NCI-H1930 (cell line): Measurements from ENCODE around the gene NRG2.

ENCODE experiments used
- DNase-seq, 2 experiments: peaks; one replicate each; lab custom pipeline; 2025; lab: John Stamatoyannopoulos, UW

Gene NRG2

DNA sequence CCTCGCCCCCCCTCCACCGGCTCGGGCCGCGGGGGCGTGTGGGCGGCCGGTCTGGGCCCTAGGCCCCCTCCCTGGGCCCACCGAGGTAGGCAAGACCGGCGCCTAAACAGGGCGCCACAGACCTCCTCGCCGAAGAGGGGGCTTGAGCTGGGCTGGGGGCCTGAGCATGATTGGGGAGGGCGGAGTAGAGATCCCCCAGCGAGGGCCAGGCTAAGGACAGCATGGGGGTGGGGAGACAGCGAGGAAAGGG, 138.6 kb downstream of the NRG2 start:
- DNase-seq = no peak

DNA sequence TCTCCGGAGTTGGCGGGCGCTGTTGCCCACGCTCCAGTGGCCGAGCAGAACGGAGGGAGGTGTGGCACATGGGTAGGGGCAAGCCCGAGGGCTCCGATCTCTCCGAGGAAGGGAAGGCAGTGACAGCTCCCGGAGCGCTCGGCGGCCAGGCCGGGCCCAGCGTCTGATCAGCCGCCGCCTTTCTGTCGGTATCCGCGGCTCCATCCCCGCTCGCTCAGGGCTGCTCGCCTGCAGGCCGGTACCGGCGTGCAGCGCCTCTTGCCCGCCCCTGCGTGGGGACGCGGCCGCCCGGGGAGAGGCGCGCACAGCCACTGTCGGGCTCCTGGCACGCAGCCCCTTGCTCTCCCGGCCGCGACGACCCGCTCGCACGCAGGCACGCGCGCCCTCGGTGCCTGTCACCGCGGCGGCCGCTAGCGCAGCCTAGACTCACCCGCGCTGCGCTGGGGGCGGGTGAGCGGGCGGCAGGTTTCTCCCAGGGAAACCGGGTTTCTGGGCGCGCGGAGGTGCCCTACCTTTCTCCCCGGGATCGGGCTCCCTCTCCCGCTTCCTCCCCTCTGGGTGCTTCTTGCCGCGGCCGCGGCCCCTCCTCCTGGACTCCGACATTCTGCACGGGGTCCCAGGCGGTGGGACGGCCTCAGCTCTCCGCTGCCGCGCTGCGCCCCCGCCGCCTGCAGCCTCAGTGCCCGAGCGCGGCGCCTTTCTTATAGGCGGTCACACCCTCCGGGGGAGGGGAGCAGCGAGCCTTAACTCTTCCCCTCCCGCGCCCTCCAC, 139.1 kb downstream of the NRG2 start:
- no peak for DNase-seq

DNA sequence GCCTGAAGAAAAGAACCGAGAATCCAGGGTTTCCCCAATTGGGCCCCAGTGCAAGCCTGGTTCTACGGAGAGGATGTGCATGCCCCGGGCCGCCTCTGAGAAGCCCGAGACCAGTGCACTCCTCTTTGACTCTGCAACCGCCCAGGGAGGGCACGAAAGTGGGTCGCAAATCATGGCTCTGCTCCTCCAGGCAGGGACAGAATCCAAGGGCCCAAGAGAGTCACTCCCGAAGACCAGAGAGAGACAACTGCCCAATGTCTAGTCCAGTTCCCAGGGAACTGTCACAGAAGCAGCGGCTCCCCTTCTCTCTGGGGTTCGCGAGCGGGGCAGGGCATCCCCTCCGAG, 139.7 kb downstream of the NRG2 start:
- no peak for DNase-seq

DNA sequence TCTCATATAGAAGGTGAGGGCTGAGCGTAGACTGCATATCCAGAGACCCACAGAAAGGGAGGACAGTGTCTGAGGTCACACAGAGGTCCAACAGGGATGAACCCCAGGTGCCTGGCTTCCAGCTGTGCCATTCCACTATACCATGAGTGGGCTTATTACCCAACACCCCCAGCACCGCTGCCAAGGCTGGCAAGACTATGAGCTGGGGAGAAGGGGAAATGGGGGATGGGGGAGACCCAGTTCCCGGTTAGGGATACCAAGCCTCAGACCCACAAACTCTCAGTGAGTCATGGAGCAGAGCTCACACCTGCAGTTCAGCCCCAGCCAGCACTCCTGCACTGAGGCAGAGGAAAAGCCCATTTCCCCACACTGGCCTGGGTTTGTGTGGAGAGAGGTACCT, 141.1 kb downstream of the NRG2 start:
- DNase-seq = no peak

DNA sequence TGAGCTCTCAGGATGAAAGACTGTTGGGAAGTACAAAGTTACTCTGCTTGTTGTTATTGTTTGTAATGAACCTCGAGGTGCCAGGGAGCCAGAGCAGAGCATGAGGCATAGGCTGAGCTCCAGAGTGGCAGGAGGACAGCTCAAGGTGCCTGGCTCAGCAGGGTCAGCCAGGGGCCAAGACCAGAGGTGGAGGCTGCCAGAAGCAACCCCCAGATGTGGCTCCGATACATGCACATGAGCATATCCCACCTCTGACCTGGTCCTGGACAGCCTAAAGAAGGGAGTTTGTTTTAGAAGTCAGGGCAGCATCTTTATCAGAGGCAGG, 141.9 kb downstream of the NRG2 start:
- no peak for DNase-seq

DNA sequence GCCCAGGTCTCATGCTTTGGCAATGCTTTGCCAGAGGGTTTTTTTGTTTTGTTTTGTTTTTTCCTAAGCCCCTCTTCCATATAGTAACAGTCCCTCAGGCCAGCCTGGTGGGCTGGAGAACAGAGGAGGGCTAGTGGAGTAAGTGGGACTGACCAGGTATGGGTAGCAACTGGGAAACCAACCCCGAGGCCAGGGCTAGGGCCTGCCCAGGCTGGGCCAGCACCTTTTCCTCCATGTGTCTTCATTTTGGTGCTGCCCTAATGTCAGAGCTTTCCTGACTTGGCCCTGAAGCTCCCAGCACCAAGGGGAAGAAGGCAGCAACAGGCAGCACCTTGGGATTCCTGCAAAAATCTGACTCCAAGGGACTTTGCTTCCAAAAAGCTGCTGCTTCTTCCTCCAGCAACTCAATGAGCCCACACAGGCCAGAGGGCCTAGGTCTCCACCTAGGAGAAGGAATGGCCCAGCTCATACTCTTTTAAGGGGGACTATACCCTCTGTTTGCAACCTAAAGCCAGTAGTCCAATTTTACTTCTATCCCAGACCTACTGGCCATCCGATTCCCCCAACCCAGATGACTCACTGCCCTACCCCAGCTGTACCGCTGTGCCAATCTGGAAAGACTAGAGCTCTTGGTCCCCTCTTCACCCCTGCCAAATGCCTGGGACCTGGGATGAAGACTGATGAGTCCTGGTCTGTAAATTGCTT, 142.4 kb downstream of the NRG2 start:
- no peak for DNase-seq

DNA sequence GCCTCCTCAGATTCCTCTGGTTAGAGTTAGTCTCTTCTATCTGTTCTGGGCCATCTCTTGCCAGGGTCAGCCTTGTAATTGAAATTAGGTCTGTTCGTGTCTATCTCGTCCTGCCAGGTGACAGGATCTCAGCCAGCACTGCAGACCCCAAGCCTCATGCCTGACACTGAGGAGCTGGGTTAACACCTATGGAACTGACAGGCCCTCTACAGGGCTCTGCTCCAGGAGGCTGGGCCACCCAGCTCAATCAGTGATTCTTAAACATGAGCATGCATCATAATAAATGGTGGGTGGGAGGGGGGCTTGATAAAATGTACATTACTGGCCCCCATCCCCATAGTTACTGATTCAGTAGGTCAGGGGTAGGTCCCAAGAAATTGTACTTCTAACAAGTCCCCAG, 144.1 kb downstream of the NRG2 start:
- no peak for DNase-seq

DNA sequence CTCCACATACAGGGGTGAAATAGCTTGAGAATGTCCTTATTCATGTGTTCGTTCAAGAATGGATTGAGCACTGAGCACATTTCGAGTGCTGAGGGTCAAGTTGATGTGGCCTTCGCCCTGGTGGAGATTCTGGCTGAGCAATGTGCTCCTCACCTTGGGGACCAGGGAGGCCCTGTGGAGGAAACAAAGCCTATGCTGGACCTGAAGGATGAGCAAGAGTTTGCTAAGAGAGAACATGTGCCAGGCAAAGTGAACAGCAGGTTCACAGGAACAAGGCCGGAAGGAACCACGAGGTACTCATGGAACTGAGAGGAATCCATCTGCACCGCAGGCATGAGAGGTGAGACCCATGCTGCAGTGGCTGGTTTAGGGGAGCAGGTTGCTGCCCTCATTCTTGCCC, 145.1 kb downstream of the NRG2 start:
- no peak for DNase-seq

DNA sequence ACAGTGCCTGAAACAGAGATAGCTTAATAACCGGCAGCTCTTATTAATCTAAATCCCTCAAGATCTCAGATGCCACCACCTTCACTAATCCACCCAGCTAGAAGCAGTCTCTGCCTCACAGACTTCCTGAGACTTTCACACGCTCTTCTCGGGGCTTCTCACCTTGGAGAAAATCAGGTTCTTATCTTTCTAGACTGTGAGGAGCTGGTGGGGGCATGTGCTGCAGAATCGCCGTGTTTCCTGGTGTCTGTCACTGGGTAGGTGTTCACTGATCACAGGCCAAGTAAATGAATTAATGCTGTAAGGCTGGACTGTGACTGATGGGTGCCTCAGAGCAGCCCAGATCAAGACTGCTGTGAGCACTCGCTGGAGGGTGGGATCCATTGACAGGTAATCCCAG, 145.8 kb downstream of the NRG2 start:
- DNase-seq = no peak

DNA sequence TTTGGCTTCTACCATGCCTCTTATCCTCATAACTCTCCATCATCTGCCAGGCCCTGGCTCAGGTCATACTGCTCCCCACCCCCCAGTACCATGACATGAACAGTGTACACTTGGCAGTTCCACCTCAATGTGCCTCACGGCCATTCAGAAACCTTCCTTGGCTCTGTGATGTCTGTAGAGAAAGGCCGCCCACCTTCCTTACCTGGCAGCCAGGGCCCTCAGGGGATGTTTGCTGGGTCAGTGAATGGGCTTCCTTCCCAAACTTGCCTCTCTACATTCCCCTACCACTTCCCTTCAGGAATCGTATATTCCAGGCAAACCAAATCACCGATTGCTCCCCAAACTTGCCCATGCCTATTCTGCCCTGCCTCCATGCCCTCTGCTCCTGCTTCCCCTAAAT, 146.4 kb downstream of the NRG2 start:
- DNase-seq = no peak

DNA sequence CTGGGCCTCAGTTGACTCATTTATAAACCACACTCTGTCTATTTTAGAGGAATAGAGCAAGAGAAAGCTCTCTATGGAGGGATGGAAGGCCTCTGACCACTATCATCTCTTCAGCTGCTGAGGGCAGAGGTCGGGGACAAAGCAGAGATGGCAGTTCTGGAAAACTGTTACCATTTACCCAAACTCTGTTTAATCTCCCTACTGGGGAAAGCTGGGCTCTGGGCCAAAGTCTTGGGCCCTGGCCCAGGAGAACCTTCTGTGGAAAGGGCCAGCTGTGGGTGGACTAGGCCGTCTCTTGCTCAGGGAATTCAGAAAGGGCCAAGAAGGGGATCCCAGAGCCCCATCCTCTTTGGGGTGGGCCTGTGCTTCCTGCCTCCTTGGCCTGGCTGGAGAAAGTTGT, 147.5 kb downstream of the NRG2 start:
- DNase-seq = no peak

DNA sequence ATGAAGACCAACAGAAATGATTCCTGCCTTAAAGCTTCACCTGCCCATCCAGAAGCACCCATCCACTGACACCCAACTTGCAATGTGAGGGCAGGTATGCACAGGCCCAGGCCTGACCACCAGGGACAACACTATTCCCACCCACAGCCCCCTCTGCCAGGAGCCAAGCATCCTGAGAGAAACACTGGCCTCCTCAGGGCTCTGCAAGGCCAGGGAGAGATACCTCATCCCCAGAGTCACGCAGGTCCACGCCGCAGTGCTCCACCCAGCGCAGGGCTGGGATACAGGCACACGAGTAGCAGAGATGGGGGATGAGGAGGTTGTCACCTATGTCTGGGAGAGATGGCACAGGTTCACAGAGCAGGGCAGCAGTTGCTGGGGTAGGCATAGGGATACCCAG, 148.1 kb downstream of the NRG2 start:
- no peak for DNase-seq

DNA sequence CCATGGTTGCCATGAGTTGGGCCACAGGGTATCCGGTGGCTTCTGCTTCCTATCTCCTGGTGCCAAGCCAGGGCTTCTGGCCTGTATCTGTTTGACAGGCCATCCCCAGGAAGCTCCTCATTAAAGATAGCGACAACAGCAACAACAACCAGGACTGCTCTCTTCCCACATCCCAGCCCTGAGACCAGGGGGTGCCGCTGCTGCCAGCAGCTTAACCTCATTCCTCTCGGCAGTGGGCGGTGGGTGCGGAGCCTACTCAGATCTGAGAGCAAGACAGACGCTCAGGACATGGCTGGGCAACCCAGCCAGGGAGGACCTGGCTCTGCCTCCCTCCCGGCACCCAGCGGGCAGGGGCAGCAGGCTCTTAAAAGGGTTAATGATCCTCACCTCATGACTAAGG, 149.2 kb downstream of the NRG2 start:
- no peak for DNase-seq

DNA sequence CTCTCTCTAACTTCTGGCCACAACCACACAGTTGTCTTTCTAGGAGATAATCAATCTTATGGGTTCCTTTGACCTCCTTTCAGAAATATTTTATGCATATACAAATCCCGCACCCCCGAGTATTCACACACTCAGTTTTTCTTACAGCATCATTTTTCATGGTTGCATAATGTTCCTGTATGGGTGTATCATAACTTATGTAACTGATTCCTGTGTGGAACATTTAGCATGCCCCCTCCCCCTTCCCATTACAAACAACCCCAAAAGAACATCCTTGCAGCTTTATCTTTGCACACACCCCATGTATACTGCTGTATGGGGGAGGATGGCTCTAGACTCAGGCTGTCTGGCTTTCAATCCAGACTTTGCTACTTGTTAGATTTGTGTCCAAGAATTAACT, 153.7 kb downstream of the NRG2 start:
- no peak for DNase-seq

DNA sequence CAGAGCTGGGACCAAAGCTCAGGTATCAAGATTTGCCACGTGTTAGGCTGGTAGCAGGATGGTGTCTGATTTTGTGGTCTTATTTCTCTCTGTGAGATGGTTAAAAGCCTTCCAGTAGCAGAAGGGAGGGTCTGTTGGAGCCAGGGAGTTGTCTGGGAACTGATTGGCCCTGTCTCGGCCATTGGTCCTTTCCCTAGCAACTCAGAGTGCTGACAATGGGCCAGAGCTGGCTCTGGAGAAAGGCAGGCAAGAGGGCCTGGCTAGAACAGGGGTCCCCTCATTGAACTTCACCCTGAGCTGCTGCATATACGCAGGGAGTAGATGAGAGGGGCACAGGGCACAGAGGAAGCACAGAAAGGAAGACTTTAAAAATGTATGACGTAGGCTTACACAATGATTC, 154.7 kb downstream of the NRG2 start:
- DNase-seq = no peak

DNA sequence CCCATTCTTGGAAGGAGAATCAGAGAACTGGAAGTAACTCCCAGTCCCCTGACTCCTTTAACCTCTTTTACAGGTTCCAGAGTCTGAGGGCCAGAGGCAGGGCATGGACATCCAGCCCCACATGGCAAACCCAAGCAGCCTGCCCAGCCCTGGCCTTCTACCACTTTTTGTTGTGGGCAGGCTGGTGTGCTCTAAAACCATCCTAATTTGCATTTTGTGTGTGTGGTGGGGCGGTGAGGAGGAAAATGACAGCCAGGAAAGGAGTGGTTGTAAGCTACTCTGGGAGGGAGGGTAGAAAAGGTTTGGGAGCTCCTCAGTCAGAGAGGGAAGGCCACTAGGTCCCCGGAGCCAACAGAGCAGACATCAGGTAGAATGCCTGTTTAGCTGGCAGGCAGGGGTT, 156.9 kb downstream of the NRG2 start:
- no peak for DNase-seq

DNA sequence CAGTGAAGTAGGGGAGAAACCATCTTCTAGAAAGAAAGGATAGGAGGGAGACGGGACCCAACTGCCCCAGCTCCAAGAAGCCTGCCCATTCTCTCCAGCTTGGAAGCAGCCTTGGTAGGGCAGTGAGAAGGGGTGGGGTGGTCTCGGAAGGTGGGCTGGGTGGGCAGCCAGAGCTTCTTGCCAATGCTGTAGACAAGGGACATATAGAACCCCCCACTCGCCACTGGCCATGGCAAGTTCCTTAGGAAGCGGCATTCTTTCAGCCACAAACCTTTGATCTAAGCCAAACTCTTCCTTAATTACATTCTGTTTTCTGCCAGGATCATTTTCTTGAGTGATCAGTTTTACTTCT, 157.3 kb downstream of the NRG2 start:
- no peak for DNase-seq

DNA sequence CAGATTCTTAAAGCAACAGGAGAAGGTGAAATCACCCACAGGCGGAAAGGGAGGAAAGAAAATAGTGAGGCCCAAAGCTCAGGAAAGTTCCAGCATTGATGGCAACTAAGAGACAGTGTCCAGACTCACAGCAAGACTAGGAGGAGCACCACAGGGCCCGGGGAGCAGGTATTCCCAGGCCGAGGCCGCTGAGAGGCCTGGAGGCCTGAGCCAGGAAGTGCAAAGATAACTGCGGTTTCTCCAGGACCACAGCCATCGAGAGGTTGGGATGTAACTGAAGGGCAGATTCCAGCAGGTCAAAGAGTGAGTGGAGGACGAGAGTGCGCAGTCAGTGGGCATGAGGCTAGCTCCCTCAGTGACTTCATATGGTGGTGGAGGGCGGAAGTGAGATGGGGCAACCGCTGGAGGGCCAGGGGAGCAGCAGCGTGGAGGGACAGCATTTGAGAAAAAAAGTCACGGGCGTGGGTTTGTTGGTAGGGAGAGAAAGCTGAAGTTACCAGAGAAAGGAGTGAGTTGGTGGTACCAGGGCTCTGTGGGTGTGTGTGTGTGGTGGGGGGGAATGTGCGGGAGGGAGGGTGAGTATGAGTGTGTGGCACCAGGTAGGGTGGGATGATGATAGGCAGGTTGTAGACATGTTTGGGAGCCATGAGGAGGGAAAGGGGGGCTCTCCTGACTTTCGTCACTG, 157.8 kb downstream of the NRG2 start:
- no peak for DNase-seq

DNA sequence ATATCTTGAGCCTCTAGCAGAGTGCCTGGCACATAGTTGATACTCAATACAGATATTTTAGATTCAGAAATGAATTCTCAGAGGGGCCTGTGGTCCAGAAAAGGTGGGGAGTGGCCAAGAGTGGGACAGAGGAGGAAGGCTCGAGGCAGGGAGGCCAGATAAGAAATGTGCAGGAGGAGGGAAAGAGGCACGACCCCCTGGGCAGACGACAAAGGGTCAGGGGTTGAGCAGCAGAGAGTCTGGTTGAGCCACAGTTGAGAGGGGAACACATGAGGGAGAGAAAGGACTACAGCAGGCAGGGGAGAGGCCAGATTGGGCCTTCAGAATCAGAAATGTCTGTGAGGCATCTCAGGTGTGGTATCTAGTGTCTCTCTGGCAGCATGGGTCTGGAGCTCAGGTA, 158.4 kb downstream of the NRG2 start:
- DNase-seq = no peak

DNA sequence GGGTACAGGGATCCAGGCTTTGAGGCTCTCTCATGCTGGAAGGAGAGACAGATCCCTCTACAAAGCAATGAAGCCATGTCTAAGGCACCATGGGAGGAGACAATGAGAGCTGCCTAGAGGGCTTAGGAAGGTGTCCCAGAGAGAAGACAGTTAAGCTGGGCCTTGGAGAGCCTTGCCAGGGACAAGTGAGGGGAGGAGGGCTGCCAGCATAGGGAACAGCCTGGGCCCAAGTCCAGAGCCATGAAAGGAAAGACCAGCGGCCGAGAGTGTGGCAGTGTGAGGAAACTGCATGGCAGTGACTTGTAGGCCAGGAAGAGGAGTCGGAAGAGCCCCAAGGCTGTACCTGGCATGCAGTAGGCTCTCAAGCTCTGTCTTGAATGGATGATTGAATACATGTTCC, 159.0 kb downstream of the NRG2 start:
- no peak for DNase-seq

DNA sequence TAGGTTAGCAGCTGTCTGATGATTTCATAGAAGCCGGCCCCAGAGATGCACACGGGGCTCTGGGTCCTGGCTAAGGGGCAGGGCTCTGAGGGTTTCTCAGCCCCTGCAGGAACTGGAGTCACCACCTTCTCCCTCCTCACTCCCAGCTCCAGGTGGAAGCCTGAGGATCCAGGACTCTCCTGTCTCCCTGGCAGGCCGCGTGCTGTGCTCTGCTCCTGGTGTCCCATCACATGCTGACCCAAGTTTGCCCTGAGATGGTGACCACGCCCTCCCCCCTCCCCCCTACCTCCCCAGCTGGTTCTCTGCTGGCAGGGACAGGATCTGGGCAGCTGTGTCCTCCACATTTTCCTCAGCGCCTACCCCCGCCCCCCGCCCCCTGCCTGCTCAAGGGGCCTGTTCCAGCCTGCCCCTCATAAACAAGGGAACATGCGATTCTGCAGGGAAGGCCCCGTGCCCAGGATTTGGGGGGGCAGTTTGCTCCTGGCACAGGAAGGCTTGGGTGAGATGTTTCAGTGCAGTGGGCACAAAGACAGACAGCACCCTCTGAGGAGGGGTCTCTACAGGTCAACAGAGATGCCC, 160.0 kb downstream of the NRG2 start:
- no peak for DNase-seq

DNA sequence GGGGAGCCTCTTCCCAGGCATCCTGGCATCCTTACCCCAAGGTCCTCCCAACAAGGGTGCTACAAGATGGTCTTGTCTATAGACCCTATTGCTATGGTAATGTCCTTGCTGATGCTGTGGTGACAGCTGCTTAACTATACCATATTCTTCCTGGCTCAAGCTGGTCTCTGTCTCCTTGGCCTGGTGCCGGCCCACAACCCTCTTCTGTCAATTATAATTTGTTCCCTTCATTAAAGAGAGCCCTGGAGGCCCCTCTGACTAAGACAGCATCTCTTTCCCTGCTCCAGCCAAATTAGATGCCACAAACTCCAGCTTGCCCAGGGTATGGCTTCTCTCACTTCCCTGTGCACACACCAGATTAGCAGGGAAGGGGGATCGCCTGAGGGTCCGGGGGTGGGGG, 160.8 kb downstream of the NRG2 start:
- DNase-seq = no peak

DNA sequence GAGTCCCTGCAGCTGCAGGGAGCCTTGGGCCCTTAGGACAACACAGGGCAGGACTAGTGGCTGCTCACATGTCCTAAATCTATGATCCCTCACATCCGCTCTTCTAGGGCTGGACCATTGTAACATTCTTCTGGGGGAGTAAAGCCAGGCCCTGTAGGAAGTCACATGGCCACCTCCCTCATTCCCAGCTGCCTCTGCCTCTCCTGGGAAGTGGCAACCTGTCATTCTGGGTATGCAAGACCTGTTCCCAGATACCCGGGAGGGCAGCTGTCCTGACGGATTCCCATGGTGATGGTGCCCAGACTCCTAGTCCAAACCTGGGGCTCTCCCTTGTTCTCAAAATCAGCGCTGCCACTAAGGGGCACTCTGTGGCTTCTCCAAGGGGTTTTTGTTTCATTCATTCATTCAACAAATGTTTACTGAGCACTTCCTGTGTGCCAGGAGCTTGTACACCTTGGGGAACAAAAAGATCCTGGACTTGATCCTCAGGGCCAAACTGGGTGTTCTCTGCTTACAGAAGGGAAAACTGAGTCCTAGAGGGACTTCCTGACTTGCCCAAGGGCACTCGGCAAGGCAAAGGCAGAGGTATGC, 161.9 kb downstream of the NRG2 start:
- no peak for DNase-seq
